DOHH2 (cell line): ENCODE results near the gene RALGAPA2.

Source experiments
- CTCF ChIP-seq: fragments of 200-600 bp; sonication (generic); IDR thresholded peaks from one replicate; pipeline ENCODE4 v1.5.1; 2014; ENCODE audit warnings: antibody characterized with exemption, mild to moderate bottlenecking, low read depth, low read length; ENCODE audit not compliant: poor library complexity, severe bottlenecking
- EZH2phosphoT487 ChIP-seq: fragments of 200-600 bp; sonication (generic); IDR thresholded peaks from 2 replicates; pipeline ENCODE4 v1.6.1; 2017; ENCODE audit warnings: borderline replicate concordance, mild to moderate bottlenecking, antibody characterized with exemption, low read length, moderate library complexity, mixed read lengths

GRCh38 chr20:20446425-20447015, 265.9 kb downstream of the RALGAPA2 start:
- no peak for TF ChIP-seq CTCF
- no peak for TF ChIP-seq EZH2phosphoT487
